ELF-1 (cell line): ENCODE measurements around the gene METTL2B.
"Not testable (repeated sequence)": the region's sequence is repeated elsewhere in the genome, so short reads cannot be mapped to it uniquely, and the experiment has no call there.

Experiments
- DNase-seq: peaks from one replicate; pipeline ENCODE4 v3.0.0-alpha.2; 2016; ENCODE audit warnings: low read depth, low spot score

The METTL2B gene

GRCh38 chr7:128523932-128524524 is 47.5 kb downstream of the METTL2B start:
- not testable (repeated sequence) for DNase-seq

GRCh38 chr7:128525584-128525983 is 49.0 kb downstream of the METTL2B start:
- DNase-seq: not testable (repeated sequence)

- not testable (repeated sequence) for DNase-seq
These were observed 49.5 kb downstream of the METTL2B start for GRCh38 chr7:128526062-128526466.

DNA sequence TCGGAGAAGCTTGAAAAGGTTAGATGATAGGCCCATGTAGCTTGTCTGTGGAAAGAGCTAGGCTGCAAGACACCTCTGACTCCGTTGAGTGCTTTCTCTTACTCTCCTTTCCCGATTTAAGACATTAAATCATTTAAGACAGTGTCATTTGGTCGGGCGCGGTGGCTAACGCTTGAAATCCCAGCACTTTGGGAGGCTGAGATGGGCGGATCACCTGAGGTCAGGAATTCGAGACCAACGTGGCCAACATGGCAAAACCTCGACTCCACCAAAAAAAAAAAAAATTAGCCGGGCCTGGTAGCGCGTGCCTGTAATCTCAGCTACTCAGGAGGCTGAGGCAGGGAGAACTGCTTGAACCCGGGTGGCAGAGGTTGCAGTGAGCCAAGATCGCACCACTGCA is 52.6 kb downstream of the METTL2B start:
- not testable (repeated sequence) for DNase-seq

- not testable (repeated sequence) for DNase-seq
These were observed 53.7 kb downstream of the METTL2B start for GRCh38 chr7:128530121-128530854.

GRCh38 chr7:128530855-128531104 is 54.2 kb downstream of the METTL2B start:
- DNase-seq: no peak

- DNase-seq: peak; percentile 76
These were observed 54.8 kb downstream of the METTL2B start for GRCh38 chr7:128531105-128531954.

GRCh38 chr7:128531955-128532478 is 55.5 kb downstream of the METTL2B start:
- DNase-seq: peak; percentile 65

GRCh38 chr7:128532956-128533355 is 56.4 kb downstream of the METTL2B start:
- DNase-seq: not testable (repeated sequence)

DNA sequence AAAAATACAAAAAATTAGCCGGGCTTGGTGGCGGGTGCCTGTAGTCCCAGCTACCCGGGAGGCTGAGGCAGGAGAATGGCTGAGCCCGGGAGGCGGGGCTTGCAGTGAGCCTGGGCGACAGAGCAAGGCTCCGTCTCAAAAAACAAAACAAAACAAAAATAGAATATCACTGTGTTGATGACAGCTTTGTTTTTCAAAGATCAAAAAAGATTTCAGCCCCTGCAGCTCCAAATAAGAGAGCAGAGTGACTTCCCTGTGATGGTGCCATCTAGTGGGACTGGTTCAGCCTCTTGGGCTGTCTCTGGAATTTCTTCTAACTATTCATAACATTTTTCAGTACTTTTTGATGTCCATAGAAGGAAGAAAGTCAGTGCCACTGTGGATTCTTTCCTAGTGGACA is 60.9 kb downstream of the METTL2B start:
- not testable (repeated sequence) for DNase-seq

DNA sequence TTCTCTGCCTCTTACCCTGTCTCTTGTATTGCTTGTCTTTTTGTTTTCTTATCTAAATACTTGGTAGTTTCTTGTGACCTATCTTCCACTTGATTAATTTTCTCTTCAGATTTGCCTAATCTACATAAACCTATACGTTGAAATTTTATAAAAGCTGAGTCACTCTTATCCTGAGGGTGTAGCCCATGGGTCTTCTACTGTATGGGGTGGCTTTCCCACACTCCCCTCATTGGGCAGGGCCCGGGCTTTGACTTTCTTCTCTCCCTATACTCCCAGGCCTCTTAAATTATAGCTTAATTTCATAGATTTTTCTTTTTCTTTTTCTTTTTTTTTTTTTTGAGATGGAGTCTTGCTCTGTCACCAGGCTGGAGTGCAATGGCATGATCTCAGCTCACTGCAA is 66.0 kb downstream of the METTL2B start:
- not testable (repeated sequence) for DNase-seq

- DNase-seq: not testable (repeated sequence)
These were observed 66.8 kb downstream of the METTL2B start for GRCh38 chr7:128543300-128543699.

- DNase-seq: not testable (repeated sequence)
These were observed 69.8 kb downstream of the METTL2B start for GRCh38 chr7:128546319-128546851.

- no peak for DNase-seq
These were observed 74.4 kb downstream of the METTL2B start for GRCh38 chr7:128550920-128551319.

- DNase-seq: not testable (repeated sequence)
These were observed 77.8 kb downstream of the METTL2B start for GRCh38 chr7:128554394-128554793.
